Skeletal muscle tissue (tissue), 5 donors: ENCODE measurements around the gene PRRC2C. TPM values are rescaled to one million over a fixed set of nuclear protein-coding genes. Genes with fewer than 3 reads are reported as not detected.

ENCODE experiments used
- H3K27ac ChIP-seq: one replicate; pipeline ENCODE4 v1.7.0; 2013; ENCODE audit warnings: mild to moderate bottlenecking, low read depth, low read length, inconsistent platforms
- H3K27me3 ChIP-seq, 3 donors: one replicate each; pipeline ENCODE4 v1.7.0; 2013; ENCODE audit warnings: low read length in 3 of 3; ENCODE audit not compliant: control insufficient read depth in 3 of 3, insufficient read depth in 3 of 3
- H3K36me3 ChIP-seq, 3 donors: one replicate each; pipeline ENCODE4 v1.7.0; 2013; ENCODE audit warnings: low read length in 3 of 3; ENCODE audit not compliant: control insufficient read depth in 3 of 3, insufficient read depth in 3 of 3
- H3K4me1 ChIP-seq, 3 donors: one replicate each; pipeline ENCODE4 v1.7.0; 2013; ENCODE audit warnings: low read length in 3 of 3, mild to moderate bottlenecking in 3 of 3; ENCODE audit not compliant: control insufficient read depth in 3 of 3, insufficient read depth in 3 of 3
- H3K4me3 ChIP-seq, 3 donors: one replicate each; pipeline ENCODE4 v1.7.0; 2013; ENCODE audit warnings: low read length in 3 of 3
- H3K9ac ChIP-seq, 3 donors: one replicate each; pipeline ENCODE4 v1.7.0; 2013; ENCODE audit warnings: low read length in 3 of 3, mild to moderate bottlenecking in 3 of 3, moderate library complexity in 2 of 3, low read depth in 1 of 3
- H3K9me3 ChIP-seq, 3 donors: one replicate each; pipeline ENCODE4 v1.7.0; 2013; ENCODE audit warnings: low read length in 3 of 3; ENCODE audit not compliant: control insufficient read depth in 3 of 3
- small RNA-seq: library from RNA; depleted of rRNA; stranded (forward); fragments of <200 nt; gene quantifications from one replicate; pipeline ENCODE3, GENCODE V24; 2014
- total RNA-seq: library from RNA; depleted of rRNA; stranded (reverse); fragments of >200 nt; gene quantifications from one replicate; pipeline ENCODE4 v1.2.3, GENCODE V29; 2014
- donor health status: Osteomylitis.

Gene PRRC2C
- total RNA-seq, 1 donor from 2014 or later: 32.4 TPM

DNA sequence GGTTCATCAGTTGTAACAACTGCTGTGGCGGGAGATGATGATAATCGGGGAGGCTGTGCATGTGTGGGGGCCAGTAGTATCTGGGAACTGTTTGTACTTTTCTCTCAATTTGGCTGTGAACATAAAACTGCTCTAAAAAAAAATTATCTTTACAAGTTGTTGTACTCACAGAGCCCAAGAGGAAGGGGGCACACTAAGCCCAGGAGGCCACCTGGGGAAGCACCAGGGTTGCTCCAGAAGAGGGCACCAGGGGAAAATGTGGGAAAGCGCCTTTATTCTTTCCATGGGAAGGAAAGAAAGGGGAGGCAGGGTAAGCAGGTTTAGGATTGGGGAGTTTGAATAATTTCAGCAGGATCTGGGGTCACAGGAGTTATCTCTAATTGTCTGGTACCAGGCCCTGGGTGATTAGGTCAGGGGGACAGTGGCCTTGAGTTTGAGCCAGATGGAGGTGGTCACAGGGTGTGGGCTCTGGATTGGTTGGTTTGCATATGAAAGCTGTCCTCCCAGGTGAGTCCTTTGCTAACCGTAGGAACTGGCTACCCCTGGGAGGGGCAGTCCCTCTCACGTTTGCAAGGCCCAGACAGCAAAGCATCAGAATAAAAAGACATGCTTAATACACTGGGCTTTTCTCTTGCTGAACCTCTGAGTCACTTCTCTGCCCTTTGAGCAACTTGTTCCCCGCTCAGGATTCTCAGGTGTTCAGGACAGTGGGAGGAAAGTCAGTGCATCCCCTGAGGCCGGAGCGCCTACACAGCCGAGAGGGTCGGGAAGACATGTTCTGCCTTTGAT lies 155.9 kb downstream of the PRRC2C start:
- no peaks in the 10 kb centered on the region for H3K36me3 ChIP-seq
- no peaks in the 10 kb centered on the region for H3K9me3 ChIP-seq
- H3K4me1 ChIP-seq: peaks cover 12 to 16% (median 14%) of the 10 kb centered on the region in 3 donors

DNA sequence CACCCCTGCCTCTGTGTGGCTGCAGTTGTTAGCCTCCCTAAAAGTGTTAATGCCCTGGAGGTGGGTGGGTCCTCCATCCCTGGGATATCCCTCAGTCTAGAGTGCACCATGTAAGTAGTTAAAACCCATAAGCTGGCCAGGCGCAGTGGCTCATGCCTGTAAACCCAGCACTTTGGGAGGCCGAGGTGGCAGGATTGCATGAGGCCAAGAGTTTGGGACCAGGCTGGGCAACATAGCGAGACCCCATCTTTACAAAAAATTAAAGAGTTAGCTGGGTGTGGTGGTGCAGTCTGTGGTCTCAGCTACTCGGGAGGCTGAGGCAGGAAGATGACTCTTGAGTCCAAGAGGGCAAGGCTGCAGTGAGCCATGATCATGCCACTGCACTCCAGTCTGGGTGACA lies 156.9 kb downstream of the PRRC2C start:
- H3K9me3 ChIP-seq: no peaks in the 10 kb centered on the region
- H3K9ac ChIP-seq: no peak overlapping the region
- H3K36me3 ChIP-seq: no peaks in the 10 kb centered on the region
- no peak overlapping the region for H3K27ac ChIP-seq
- H3K4me3 ChIP-seq: no peak overlapping the region
- peaks cover 12 to 16% (median 14%) of the 10 kb centered on the region in 3 donors for H3K4me1 ChIP-seq
- no peaks in the 10 kb centered on the region for H3K27me3 ChIP-seq

More for the DNA sequence above, 155.9 kb downstream of the PRRC2C start:
- no peak overlapping the region for H3K9ac ChIP-seq
- no peak overlapping the region for H3K27ac ChIP-seq
- no peak overlapping the region for H3K4me3 ChIP-seq
- H3K27me3 ChIP-seq: no peaks in the 10 kb centered on the region

Small RNA genes lying within 50 kb of the gene (small RNA-seq; reads per million reads assigned to genes)
- not detected for gene CYCSP53

Other genes starting within 250 kb of the PRRC2C start
- gene FMO1, start 237.0 kb upstream of the PRRC2C start, total RNA-seq: 5.7 TPM
- gene FMO4, start 171.3 kb upstream of the PRRC2C start, total RNA-seq: 2.6 TPM
- gene MYOCOS, start 136.7 kb downstream of the PRRC2C start, total RNA-seq: not detected
- gene MYOC, start 167.2 kb downstream of the PRRC2C start, total RNA-seq: 5.2 TPM